Activated CD4-positive, alpha-beta T cell treated with anti-CD3 and anti-CD28 coated beads, Interleukin-2, amount 10 ng/mL, durations not matched to agents 7 days and 5 days (primary cell): Measurements from ENCODE around the gene MVB12B. TPM values are rescaled to one million over a fixed set of nuclear protein-coding genes. Genes with fewer than 3 reads are reported as not detected.

Source experiments
- CTCF ChIA-PET: fragments of 350-600 bp; sonication (Branson Sonifier 250); formaldehyde crosslinking; loops from one replicate; lab custom pipeline; 2021; ENCODE audit warnings: antibody characterized with exemption; lab: Charles Lee
- POLR2A ChIA-PET: fragments of 350-600 bp; sonication (Branson Sonifier 250); formaldehyde crosslinking; loops from one replicate; lab custom pipeline; 2021; ENCODE audit warnings: antibody characterized with exemption; lab: Charles Lee
- DNase-seq: peaks from one replicate; pipeline ENCODE4 v3.0.0-alpha.2; 2020
- H3K27ac Mint-ChIP-seq: one replicate; pipeline ENCODE4 v1.8.0; 2021; ENCODE audit warnings: mild to moderate bottlenecking, moderate library complexity, mixed read lengths
- H3K27me3 Mint-ChIP-seq: one replicate; pipeline ENCODE4 v1.8.0; 2021; ENCODE audit warnings: mixed read lengths
- H3K36me3 Mint-ChIP-seq: one replicate; pipeline ENCODE4 v1.8.0; 2021; ENCODE audit warnings: low read depth, mixed read lengths
- H3K4me1 Mint-ChIP-seq: one replicate; pipeline ENCODE4 v1.8.0; 2021; ENCODE audit warnings: mixed read lengths
- H3K4me3 Mint-ChIP-seq: one replicate; pipeline ENCODE4 v1.8.0; 2021; ENCODE audit warnings: mild to moderate bottlenecking, moderate library complexity, mixed read lengths
- H3K9me3 Mint-ChIP-seq: one replicate; pipeline ENCODE4 v1.8.0; 2021; ENCODE audit warnings: mixed read lengths
- total RNA-seq, 2 experiments: library from RNA; stranded (reverse); gene quantifications; one replicate each; pipeline ENCODE4 v1.2.3, GENCODE V29; 2021

The MVB12B gene
- total RNA-seq, 2 experiments from 2014 or later: 7.3 to 7.6 TPM

- no peak for DNase-seq
Observed at GRCh38 chr9:126399789-126400188, 73.2 kb downstream of the MVB12B start.

GRCh38 chr9:126400571-126400970 lies 73.9 kb downstream of the MVB12B start:
- Mint-ChIP-seq H3K4me1 (peaks cover 69% of the 10 kb centered on the region), H3K9me3 (no peaks in the 10 kb centered on the region), H3K27ac (no peak overlapping the region), H3K36me3 (peaks cover 4% of the 10 kb centered on the region), H3K4me3 (no peak overlapping the region), H3K27me3 (peaks cover 4% of the 10 kb centered on the region)
- CTCF ChIA-PET: interaction anchor here (0.9 kb wide), 1 partner anchor 73 kb away, joined by 3 read pairs; no protein-coding TSS in a partner anchor
- POLR2A ChIA-PET: interaction anchor here (0.6 kb wide), 1 partner anchor 853 kb away, joined by 3 read pairs; no protein-coding TSS in a partner anchor
- no peak for DNase-seq

More at GRCh38 chr9:126399789-126400188, 73.2 kb downstream of the MVB12B start:
- CTCF ChIA-PET: interaction anchor here (0.9 to 3.2 kb wide), 3 partner anchors 72 to 96 kb away, joined by 3 to 18 read pairs (median 8); no protein-coding TSS in a partner anchor
- H3K27ac Mint-ChIP-seq: no peak overlapping the region
- POLR2A ChIA-PET: no interaction called here
- H3K36me3 Mint-ChIP-seq: peaks cover 8% of the 10 kb centered on the region
- H3K27me3 Mint-ChIP-seq: peaks cover 4% of the 10 kb centered on the region
- no peaks in the 10 kb centered on the region for H3K9me3 Mint-ChIP-seq
- H3K4me3 Mint-ChIP-seq: no peak overlapping the region
- peaks cover 77% of the 10 kb centered on the region for H3K4me1 Mint-ChIP-seq

GRCh38 chr9:126401107-126401506 lies 74.5 kb downstream of the MVB12B start:
- Mint-ChIP-seq H3K27me3 (peaks cover 4% of the 10 kb centered on the region), H3K27ac (no peak overlapping the region), H3K9me3 (no peaks in the 10 kb centered on the region), H3K4me3 (no peak overlapping the region), H3K4me1 (peaks cover 64% of the 10 kb centered on the region), H3K36me3 (peaks cover 4% of the 10 kb centered on the region)
- ChIA-PET CTCF (interaction anchor here (1.5 kb wide), 1 partner anchor 21 kb away, joined by 5 read pairs; no protein-coding TSS in a partner anchor), POLR2A (interaction anchor here (0.6 kb wide), 1 partner anchor 854 kb away, joined by 3 read pairs; no protein-coding TSS in a partner anchor)
- DNase-seq: no peak

DNA sequence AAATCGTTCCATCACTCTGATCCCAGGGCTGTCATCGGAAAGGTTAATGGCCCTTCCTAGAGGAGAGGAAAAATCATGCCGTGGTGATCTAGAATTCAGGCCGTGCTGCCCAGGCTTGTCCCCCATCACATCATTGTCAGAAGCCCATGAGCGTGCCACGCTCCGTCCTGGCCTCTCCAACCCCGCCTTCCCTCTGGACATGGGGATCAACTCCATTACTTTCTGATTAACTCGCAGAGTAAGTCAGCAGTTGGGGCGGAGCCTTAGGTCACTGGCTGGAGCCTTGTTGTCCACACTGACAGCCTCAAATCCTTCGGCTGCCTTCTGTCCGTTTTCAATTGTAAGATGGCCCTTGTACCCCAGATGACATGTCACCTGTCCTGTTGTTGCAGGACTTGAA lies 75.0 kb downstream of the MVB12B start:
- CTCF ChIA-PET: interaction anchor here (1.5 kb wide), 1 partner anchor 22 kb away, joined by 5 read pairs; no protein-coding TSS in a partner anchor
- Mint-ChIP-seq H3K27me3 (peaks cover 4% of the 10 kb centered on the region), H3K36me3 (peaks cover 4% of the 10 kb centered on the region), H3K4me3 (no peak overlapping the region), H3K27ac (no peak overlapping the region), H3K4me1 (peaks cover 59% of the 10 kb centered on the region), H3K9me3 (no peaks in the 10 kb centered on the region)
- DNase-seq: no peak
- POLR2A ChIA-PET: no interaction called here

GRCh38 chr9:126403397-126403796 lies 76.8 kb downstream of the MVB12B start:
- H3K36me3 Mint-ChIP-seq: peaks cover 4% of the 10 kb centered on the region
- peak overlapping the region; percentile 3 for H3K27ac Mint-ChIP-seq
- H3K4me3 Mint-ChIP-seq: no peak overlapping the region
- DNase-seq: no peak
- H3K4me1 Mint-ChIP-seq: peaks cover 41% of the 10 kb centered on the region
- CTCF ChIA-PET: no interaction called here
- H3K27me3 Mint-ChIP-seq: peaks cover 4% of the 10 kb centered on the region
- H3K9me3 Mint-ChIP-seq: no peaks in the 10 kb centered on the region
- POLR2A ChIA-PET: no interaction called here

DNA sequence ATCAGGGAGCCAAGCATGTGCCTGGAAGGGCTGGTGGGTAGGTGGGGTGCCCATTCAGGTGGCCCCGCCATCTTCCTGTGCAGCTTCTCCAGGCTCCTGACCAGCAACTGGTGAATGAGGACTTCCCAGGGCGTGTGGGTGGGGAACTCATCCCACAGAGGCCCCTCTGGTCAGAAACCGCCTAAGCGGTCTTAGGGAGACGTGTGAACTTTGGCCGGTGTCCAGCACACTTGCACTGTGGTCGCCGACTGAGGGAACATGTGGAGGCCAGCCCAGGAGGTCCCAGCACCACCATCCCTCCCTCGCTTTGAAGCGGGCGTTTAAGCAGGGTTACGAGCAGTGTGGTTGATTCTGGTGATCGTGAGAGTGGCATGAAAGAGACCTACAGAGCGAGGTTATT lies 77.8 kb downstream of the MVB12B start:
- ChIA-PET POLR2A (no interaction called here), CTCF (no interaction called here)
- Mint-ChIP-seq H3K27me3 (peaks cover 4% of the 10 kb centered on the region), H3K4me3 (no peak overlapping the region), H3K9me3 (no peaks in the 10 kb centered on the region), H3K27ac (no peak overlapping the region), H3K36me3 (peaks cover 4% of the 10 kb centered on the region), H3K4me1 (peaks cover 42% of the 10 kb centered on the region)
- no peak for DNase-seq

DNA sequence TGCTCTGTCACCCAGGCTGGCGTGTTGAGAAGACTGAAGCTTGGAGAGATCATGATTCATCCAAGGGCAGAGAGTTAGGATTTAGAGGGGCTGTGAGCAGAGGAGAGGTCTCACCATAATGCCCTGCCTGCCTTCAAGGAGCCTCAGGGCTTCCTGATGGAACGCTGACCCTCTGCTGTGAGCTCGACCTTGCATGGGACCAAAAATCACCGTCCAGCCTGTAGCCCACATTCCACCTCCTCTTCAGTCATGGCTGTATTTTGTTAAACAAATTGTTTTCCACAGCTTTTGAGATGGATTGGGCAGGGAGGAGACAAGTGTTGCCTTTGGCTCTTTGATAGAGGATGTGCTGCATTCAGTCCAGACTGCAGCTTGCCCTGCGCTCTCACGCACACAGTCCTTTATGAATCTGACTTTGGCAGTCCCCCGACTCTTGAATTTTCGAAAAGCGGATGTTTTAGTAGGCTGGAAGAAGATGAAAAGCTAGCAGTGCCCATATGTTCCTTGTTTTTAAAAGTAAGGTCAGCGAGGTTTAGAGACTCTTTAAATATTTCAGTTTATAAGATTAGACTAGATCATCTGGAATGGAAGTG lies 79.5 kb downstream of the MVB12B start:
- no peaks in the 10 kb centered on the region for H3K27me3 Mint-ChIP-seq
- H3K4me1 Mint-ChIP-seq: peaks cover 49% of the 10 kb centered on the region
- POLR2A ChIA-PET: no interaction called here
- no peak for DNase-seq
- no peak overlapping the region for H3K4me3 Mint-ChIP-seq
- peaks cover 7% of the 10 kb centered on the region for H3K36me3 Mint-ChIP-seq
- H3K9me3 Mint-ChIP-seq: no peaks in the 10 kb centered on the region
- H3K27ac Mint-ChIP-seq: no peak overlapping the region
- CTCF ChIA-PET: interaction anchor here (0.6 kb wide), 1 partner anchor 1420 kb away, joined by 3 read pairs; no protein-coding TSS in a partner anchor

DNA sequence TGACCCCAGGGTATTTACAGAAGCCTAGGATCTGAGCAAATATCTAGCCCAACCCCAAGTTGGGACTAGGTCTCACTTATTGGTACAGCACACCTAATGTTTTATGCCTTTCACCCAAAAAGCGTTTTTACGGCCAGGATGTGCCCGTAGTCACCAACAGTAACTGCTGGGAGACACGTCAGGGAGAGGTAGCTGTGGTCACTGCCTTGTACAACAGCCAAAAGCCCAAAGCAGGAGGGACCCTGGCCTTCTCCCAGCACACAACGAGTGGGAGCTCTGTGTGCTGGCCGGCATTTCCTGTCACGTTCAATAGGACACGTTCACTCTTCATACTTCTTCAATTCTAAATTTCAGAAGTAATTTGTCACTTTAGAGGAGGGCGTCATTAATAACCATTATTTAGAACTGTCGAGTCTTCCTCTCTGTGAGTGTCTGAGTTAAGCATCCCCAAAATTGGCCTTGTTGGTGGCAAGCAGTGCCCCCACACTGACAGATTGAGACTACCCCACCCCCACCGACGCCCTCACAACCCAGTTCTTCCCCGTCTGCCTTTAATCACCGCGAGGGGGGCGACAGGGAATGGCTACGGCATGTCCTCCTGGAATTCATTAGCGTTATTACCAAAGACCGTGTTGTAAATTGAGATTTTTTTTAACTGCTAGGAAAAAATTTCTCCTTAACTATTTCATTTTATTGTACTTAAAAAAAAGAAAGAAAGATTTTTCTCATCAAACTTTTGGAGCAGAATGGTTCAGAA lies 80.7 kb downstream of the MVB12B start:
- POLR2A ChIA-PET: interaction anchor here (0.5 kb wide), 1 partner anchor 20 kb away, joined by 8 read pairs; no protein-coding TSS in a partner anchor
- no peak for DNase-seq
- Mint-ChIP-seq H3K9me3 (no peaks in the 10 kb centered on the region), H3K4me3 (no peak overlapping the region), H3K4me1 (peaks cover 50% of the 10 kb centered on the region), H3K36me3 (peaks cover 7% of the 10 kb centered on the region), H3K27ac (no peak overlapping the region), H3K27me3 (no peaks in the 10 kb centered on the region)
- CTCF ChIA-PET: interaction anchor here (1.4 kb wide), 1 partner anchor 8 kb away, joined by 3 read pairs; no protein-coding TSS in a partner anchor

DNA sequence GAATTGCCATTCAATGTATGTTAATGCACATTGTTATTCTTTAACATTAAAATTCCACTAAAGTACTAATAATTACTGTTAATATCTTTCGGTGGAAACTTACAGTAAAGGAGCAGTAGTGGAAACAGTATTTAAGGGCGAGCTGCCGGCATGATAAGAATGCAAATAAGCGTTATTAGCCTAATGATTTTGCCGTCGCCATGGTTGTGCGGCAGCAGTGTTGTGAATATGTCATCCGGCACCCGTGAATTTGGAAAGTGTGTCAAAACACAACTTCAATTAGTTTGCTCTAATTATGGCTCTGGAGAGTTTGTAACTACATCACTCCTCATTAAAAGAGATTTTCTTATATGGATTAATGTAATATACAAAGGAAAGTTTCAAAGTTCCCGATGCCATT lies 81.4 kb downstream of the MVB12B start:
- DNase-seq: no peak
- Mint-ChIP-seq H3K27ac (no peak overlapping the region), H3K4me1 (peaks cover 52% of the 10 kb centered on the region), H3K4me3 (no peak overlapping the region), H3K36me3 (peaks cover 7% of the 10 kb centered on the region), H3K9me3 (no peaks in the 10 kb centered on the region), H3K27me3 (no peaks in the 10 kb centered on the region)
- CTCF ChIA-PET: interaction anchor here (1.4 kb wide), 1 partner anchor 9 kb away, joined by 3 read pairs; no protein-coding TSS in a partner anchor
- POLR2A ChIA-PET: no interaction called here

DNA sequence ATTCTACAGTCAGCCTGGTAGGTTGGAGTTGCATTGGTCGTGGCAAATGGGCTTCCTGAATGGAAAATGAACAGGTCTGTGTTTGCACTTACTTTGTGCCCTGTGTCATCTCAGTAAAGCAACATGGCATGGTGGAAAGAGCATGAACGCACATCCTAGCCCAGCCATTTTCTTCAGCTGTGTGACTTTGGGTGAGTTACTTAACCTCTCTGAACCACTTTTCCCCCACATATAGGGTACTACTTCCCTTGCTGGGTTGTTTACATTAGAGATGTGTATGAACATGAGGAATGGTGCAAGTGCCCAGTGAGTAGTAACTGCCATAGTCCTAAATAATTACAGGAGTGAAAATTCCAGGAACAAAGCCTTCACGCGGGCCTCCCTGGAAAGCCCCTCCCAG lies 83.6 kb downstream of the MVB12B start:
- Mint-ChIP-seq H3K36me3 (peaks cover 7% of the 10 kb centered on the region), H3K4me1 (peaks cover 55% of the 10 kb centered on the region), H3K27ac (peak overlapping the region; percentile 98), H3K4me3 (no peak overlapping the region), H3K9me3 (no peaks in the 10 kb centered on the region), H3K27me3 (no peaks in the 10 kb centered on the region)
- DNase-seq: no peak
- ChIA-PET CTCF (interaction anchor here (1.8 to 2.5 kb wide), 2 partner anchors 11 to 14 kb away, joined by 5 to 10 read pairs; no protein-coding TSS in a partner anchor), POLR2A (no interaction called here)

- Mint-ChIP-seq H3K4me3 (peak overlapping the region; percentile 66), H3K27me3 (no peaks in the 10 kb centered on the region), H3K27ac (peak overlapping the region; percentile 98), H3K4me1 (peaks cover 61% of the 10 kb centered on the region), H3K9me3 (no peaks in the 10 kb centered on the region), H3K36me3 (peaks cover 7% of the 10 kb centered on the region)
- CTCF ChIA-PET: interaction anchor here (1.8 to 2.5 kb wide), 2 partner anchors 13 to 15 kb away, joined by 5 to 10 read pairs; no protein-coding TSS in a partner anchor
- POLR2A ChIA-PET: no interaction called here
- peak; percentile 73 for DNase-seq
Observed at GRCh38 chr9:126411225-126411947, 84.8 kb downstream of the MVB12B start.

DNA sequence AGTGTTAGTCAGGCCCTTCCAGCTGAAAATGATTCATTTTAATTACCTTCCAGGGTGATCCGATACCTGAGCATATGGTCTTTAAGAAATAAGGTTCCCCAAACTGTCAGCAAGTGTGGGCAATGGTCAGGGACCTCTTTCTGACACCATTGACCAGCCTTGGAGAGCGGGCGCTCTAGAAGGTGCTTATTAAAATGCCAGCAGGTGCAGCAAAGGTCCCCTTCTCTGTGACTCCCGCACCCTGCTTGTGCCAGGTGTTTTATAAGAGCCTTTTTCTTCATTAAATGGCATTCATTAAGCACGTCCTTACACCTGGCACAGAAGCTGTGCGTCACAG lies 85.3 kb downstream of the MVB12B start:
- H3K9me3 Mint-ChIP-seq: no peaks in the 10 kb centered on the region
- DNase-seq: no peak
- H3K36me3 Mint-ChIP-seq: peaks cover 7% of the 10 kb centered on the region
- CTCF ChIA-PET: interaction anchor here (2.5 kb wide), 1 partner anchor 13 kb away, joined by 10 read pairs; no protein-coding TSS in a partner anchor
- peak overlapping the region; percentile 98 for H3K27ac Mint-ChIP-seq
- peak overlapping the region; percentile 66 for H3K4me3 Mint-ChIP-seq
- POLR2A ChIA-PET: no interaction called here
- H3K4me1 Mint-ChIP-seq: peaks cover 62% of the 10 kb centered on the region
- H3K27me3 Mint-ChIP-seq: no peaks in the 10 kb centered on the region
